NCI-H345 treated with DMSO at 0.1 percent for 48 hours (cell line): ENCODE data around the gene RALY.

Experiments used
- DNase-seq: peaks from one replicate; lab custom pipeline; 2025; ENCODE audit not compliant: unreplicated experiment; lab: John Stamatoyannopoulos, UW

The RALY gene

GRCh38 chr20:34045930-34046725, 52.4 kb downstream of the RALY start:
- no peak for DNase-seq

- DNase-seq: no peak
These were observed 53.4 kb downstream of the RALY start for GRCh38 chr20:34047010-34047687.

GRCh38 chr20:34047917-34048316, 54.2 kb downstream of the RALY start:
- DNase-seq: no peak

GRCh38 chr20:34049389-34049788, 55.7 kb downstream of the RALY start:
- no peak for DNase-seq

- no peak for DNase-seq
These were observed 56.4 kb downstream of the RALY start for GRCh38 chr20:34049897-34050695.

- DNase-seq: no peak
These were observed 58.7 kb downstream of the RALY start for GRCh38 chr20:34052414-34052813.

GRCh38 chr20:34055290-34055689, 61.6 kb downstream of the RALY start:
- DNase-seq: no peak

GRCh38 chr20:34058831-34059230, 65.1 kb downstream of the RALY start:
- DNase-seq: no peak

- DNase-seq: no peak
These were observed 67.3 kb downstream of the RALY start for GRCh38 chr20:34060970-34061369.

- no peak for DNase-seq
These were observed 68.0 kb downstream of the RALY start for GRCh38 chr20:34061695-34062094.

GRCh38 chr20:34062570-34063482, 69.1 kb downstream of the RALY start:
- no peak for DNase-seq

GRCh38 chr20:34064286-34064685, 70.6 kb downstream of the RALY start:
- no peak for DNase-seq

GRCh38 chr20:34065260-34065659, 71.5 kb downstream of the RALY start:
- DNase-seq: no peak

- DNase-seq: no peak
These were observed 72.9 kb downstream of the RALY start for GRCh38 chr20:34066476-34067090.

- DNase-seq: no peak
These were observed 74.3 kb downstream of the RALY start for GRCh38 chr20:34068001-34068400.

GRCh38 chr20:34069341-34070078, 75.8 kb downstream of the RALY start:
- DNase-seq: peak; percentile 73

GRCh38 chr20:34070079-34070439, 76.3 kb downstream of the RALY start:
- DNase-seq: no peak

- DNase-seq: no peak
These were observed 77.1 kb downstream of the RALY start for GRCh38 chr20:34070859-34071258.

- no peak for DNase-seq
These were observed 78.4 kb downstream of the RALY start for GRCh38 chr20:34072076-34072475.

GRCh38 chr20:34072778-34073177, 79.1 kb downstream of the RALY start:
- DNase-seq: no peak
